ENCODE results near the gene CTF1. TPM values are rescaled to one million over a fixed set of nuclear protein-coding genes. Genes with fewer than 3 reads are reported as not detected.

CTF1 gene
- total RNA-seq, 1 donor from 2014 or later: 4.2 TPM

- peaks cover 28% of the 10 kb centered on the region for H3K4me1 Mint-ChIP-seq (ENCODE audit: low read depth)
- no peaks in the 10 kb centered on the region for H3K27me3 Mint-ChIP-seq (ENCODE audit: low read depth)
Observed at GRCh38 chr16:30874244-30874820, 22.1 kb upstream of the CTF1 start.

GRCh38 chr16:30874821-30875717, 21.3 kb upstream of the CTF1 start:
- Mint-ChIP-seq H3K27ac (ENCODE audit: unreplicated experiment) (peak overlapping the region; percentile 97), H3K9me3 (ENCODE audit: low read depth) (no peaks in the 10 kb centered on the region), H3K4me3 (ENCODE audit: unreplicated experiment) (peak overlapping the region; percentile 89), H3K36me3 (ENCODE audit: low read depth) (peaks cover 11% of the 10 kb centered on the region), H3K27me3 (ENCODE audit: low read depth) (no peaks in the 10 kb centered on the region), H3K4me1 (ENCODE audit: low read depth) (peaks cover 28% of the 10 kb centered on the region)
- peak; percentile 97 for DNase-seq (ENCODE audit: low spot score)
- peak; percentile 20 for TF ChIP-seq CTCF (IDR thresholded peaks at IDR 0.05)

More at GRCh38 chr16:30874244-30874820, 22.1 kb upstream of the CTF1 start:
- Mint-ChIP-seq H3K36me3 (ENCODE audit: low read depth) (peaks cover 11% of the 10 kb centered on the region), H3K27ac (ENCODE audit: unreplicated experiment) (peak overlapping the region; percentile 97), H3K4me3 (ENCODE audit: unreplicated experiment) (peak overlapping the region; percentile 89), H3K9me3 (ENCODE audit: low read depth) (no peaks in the 10 kb centered on the region)
- TF ChIP-seq CTCF (IDR thresholded peaks at IDR 0.05): no peak
- DNase-seq (ENCODE audit: low spot score): no peak

GRCh38 chr16:30875871-30876801, 20.3 kb upstream of the CTF1 start:
- H3K4me3 Mint-ChIP-seq (ENCODE audit: unreplicated experiment): peak overlapping the region; percentile 89
- no peak for TF ChIP-seq CTCF (IDR thresholded peaks at IDR 0.05)
- no peaks in the 10 kb centered on the region for H3K27me3 Mint-ChIP-seq (ENCODE audit: low read depth)
- H3K4me1 Mint-ChIP-seq (ENCODE audit: low read depth): peaks cover 28% of the 10 kb centered on the region
- peak overlapping the region; percentile 97 for H3K27ac Mint-ChIP-seq (ENCODE audit: unreplicated experiment)
- H3K36me3 Mint-ChIP-seq (ENCODE audit: low read depth): peaks cover 11% of the 10 kb centered on the region
- DNase-seq (ENCODE audit: low spot score): no peak
- H3K9me3 Mint-ChIP-seq (ENCODE audit: low read depth): no peaks in the 10 kb centered on the region

- H3K4me1 Mint-ChIP-seq (ENCODE audit: low read depth): peaks cover 28% of the 10 kb centered on the region
- no peak for TF ChIP-seq CTCF (IDR thresholded peaks at IDR 0.05)
- H3K36me3 Mint-ChIP-seq (ENCODE audit: low read depth): peaks cover 11% of the 10 kb centered on the region
Observed at GRCh38 chr16:30876867-30877266, 19.5 kb upstream of the CTF1 start.

More at GRCh38 chr16:30876867-30877266, 19.5 kb upstream of the CTF1 start:
- Mint-ChIP-seq H3K9me3 (ENCODE audit: low read depth) (no peaks in the 10 kb centered on the region), H3K4me3 (ENCODE audit: unreplicated experiment) (peak overlapping the region; percentile 89), H3K27me3 (ENCODE audit: low read depth) (no peaks in the 10 kb centered on the region), H3K27ac (ENCODE audit: unreplicated experiment) (peak overlapping the region; percentile 97)
- DNase-seq (ENCODE audit: low spot score): no peak

Data from chondrocyte (in vitro differentiated cells).